ENCODE data around the gene C20orf144.

DNA sequence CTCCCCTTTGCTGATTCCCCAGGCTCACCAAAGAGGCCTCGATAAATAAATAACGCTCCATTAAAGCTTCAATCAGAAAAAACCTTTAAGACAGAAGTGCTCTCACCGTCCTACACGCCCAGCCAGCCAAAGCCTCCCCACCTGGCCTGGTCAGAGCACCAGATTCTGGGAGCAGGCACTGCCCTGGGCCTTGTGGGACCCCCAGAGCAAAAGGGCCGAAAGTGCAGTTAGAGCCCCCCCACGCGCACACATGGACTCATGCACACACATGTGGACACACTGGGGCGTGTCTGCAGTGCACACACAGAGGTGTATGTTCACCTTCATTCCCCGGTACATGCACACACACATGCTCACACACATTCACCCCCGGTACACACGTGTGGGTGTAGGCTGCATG, 14.0 kb downstream of the C20orf144 start:
- TF ChIP-seq, protein P1, sequence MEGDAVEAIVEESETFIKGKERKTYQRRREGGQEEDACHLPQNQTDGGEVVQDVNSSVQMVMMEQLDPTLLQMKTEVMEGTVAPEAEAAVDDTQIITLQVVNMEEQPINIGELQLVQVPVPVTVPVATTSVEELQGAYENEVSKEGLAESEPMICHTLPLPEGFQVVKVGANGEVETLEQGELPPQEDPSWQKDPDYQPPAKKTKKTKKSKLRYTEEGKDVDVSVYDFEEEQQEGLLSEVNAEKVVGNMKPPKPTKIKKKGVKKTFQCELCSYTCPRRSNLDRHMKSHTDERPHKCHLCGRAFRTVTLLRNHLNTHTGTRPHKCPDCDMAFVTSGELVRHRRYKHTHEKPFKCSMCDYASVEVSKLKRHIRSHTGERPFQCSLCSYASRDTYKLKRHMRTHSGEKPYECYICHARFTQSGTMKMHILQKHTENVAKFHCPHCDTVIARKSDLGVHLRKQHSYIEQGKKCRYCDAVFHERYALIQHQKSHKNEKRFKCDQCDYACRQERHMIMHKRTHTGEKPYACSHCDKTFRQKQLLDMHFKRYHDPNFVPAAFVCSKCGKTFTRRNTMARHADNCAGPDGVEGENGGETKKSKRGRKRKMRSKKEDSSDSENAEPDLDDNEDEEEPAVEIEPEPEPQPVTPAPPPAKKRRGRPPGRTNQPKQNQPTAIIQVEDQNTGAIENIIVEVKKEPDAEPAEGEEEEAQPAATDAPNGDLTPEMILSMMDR (IDR thresholded peaks at IDR 0.05; ENCODE audit: low read depth, low read length) = no peak
- TF ChIP-seq EZH2phosphoT487 (IDR thresholded peaks at IDR 0.05; ENCODE audit: low read depth) = no peak

Measured in OCI-LY3 (cell line).